H9 (cell line): ENCODE data around the gene MBNL1. TPM values are rescaled to one million over a fixed set of nuclear protein-coding genes. Genes with fewer than 3 reads are reported as not detected.

Experiments
- DNase-seq: peaks from one replicate; pipeline ENCODE4 v3.0.0-alpha.2; 2017
- H2AFZ ChIP-seq: one replicate; pipeline ENCODE4 v1.6.1; 2013; ENCODE audit warnings: mild to moderate bottlenecking, low read length, control low read depth, moderate library complexity
- H2AK5ac ChIP-seq: 2 replicates; pipeline ENCODE4 v1.6.1; 2013; ENCODE audit warnings: low read length, control low read depth, mixed read lengths; ENCODE audit not compliant: insufficient read length
- H2BK120ac ChIP-seq: one replicate; pipeline ENCODE4 v1.6.1; 2013; ENCODE audit warnings: low read depth, mild to moderate bottlenecking, low read length, control low read depth, inconsistent platforms; ENCODE audit not compliant: poor library complexity, severe bottlenecking
- H2BK12ac ChIP-seq: 2 replicates; pipeline ENCODE4 v1.6.1; 2013; ENCODE audit warnings: low read length, control low read depth, mixed read lengths, low read depth; ENCODE audit not compliant: insufficient read length
- H2BK15ac ChIP-seq: 2 replicates; pipeline ENCODE4 v1.6.1; 2013; ENCODE audit warnings: low read depth, low read length, control low read depth
- H2BK20ac ChIP-seq: one replicate; pipeline ENCODE4 v1.6.1; 2013; ENCODE audit warnings: low read depth, mild to moderate bottlenecking, low read length, control low read depth, inconsistent platforms; ENCODE audit not compliant: poor library complexity, severe bottlenecking
- H2BK5ac ChIP-seq: 2 replicates; pipeline ENCODE4 v1.6.1; 2013; ENCODE audit warnings: low read length, control low read depth, mixed read lengths; ENCODE audit not compliant: insufficient read length
- H3K14ac ChIP-seq: 2 replicates; pipeline ENCODE4 v1.6.1; 2013; ENCODE audit warnings: low read length, control low read depth; ENCODE audit not compliant: insufficient read depth
- H3K18ac ChIP-seq: 2 replicates; pipeline ENCODE4 v1.6.1; 2013; ENCODE audit warnings: low read depth, mild to moderate bottlenecking, mixed read lengths, low read length, control low read depth; ENCODE audit not compliant: insufficient read length
- H3K23ac ChIP-seq: 2 replicates; pipeline ENCODE4 v1.6.1; 2013; ENCODE audit warnings: low read length, control low read depth, mixed read lengths, low read depth; ENCODE audit not compliant: insufficient read length
- H3K23me2 ChIP-seq: 2 replicates; pipeline ENCODE4 v1.6.1; 2013; ENCODE audit warnings: low read depth, mild to moderate bottlenecking, mixed read lengths, low read length, control low read depth; ENCODE audit not compliant: insufficient read length, poor library complexity, severe bottlenecking
- H3K27ac ChIP-seq: 2 replicates; pipeline ENCODE4 v1.5.1; 2013; ENCODE audit warnings: low read length, control low read depth, mixed read lengths, low read depth; ENCODE audit not compliant: insufficient read length
- H3K27me3 ChIP-seq: 2 replicates; pipeline ENCODE4 v1.6.1; 2013; ENCODE audit warnings: low read length, control low read depth, inconsistent platforms; ENCODE audit not compliant: insufficient read depth
- H3K4ac ChIP-seq: 2 replicates; pipeline ENCODE4 v1.6.1; 2013; ENCODE audit warnings: low read depth, mild to moderate bottlenecking, control low read depth, inconsistent platforms, low read length, moderate library complexity
- H3K4me1 ChIP-seq: 2 replicates; pipeline ENCODE4 v1.6.1; 2013; ENCODE audit warnings: low read length, control low read depth, inconsistent platforms; ENCODE audit not compliant: insufficient read depth
- H3K4me2 ChIP-seq: 2 replicates; pipeline ENCODE4 v1.6.1; 2013; ENCODE audit warnings: low read length, control low read depth, mixed read lengths; ENCODE audit not compliant: insufficient read length, insufficient read depth
- H3K56ac ChIP-seq: 2 replicates; pipeline ENCODE4 v1.6.1; 2013; ENCODE audit warnings: low read depth, mild to moderate bottlenecking, mixed read lengths, low read length, control low read depth; ENCODE audit not compliant: insufficient read length
- H3K79me1 ChIP-seq: 2 replicates; pipeline ENCODE4 v1.6.1; 2013; ENCODE audit warnings: low read depth, mild to moderate bottlenecking, moderate library complexity, low read length, control low read depth, inconsistent platforms; ENCODE audit not compliant: insufficient read depth, poor library complexity, severe bottlenecking
- H3K79me2 ChIP-seq: 2 replicates; pipeline ENCODE4 v1.6.1; 2013; ENCODE audit warnings: low read length, control low read depth, inconsistent platforms; ENCODE audit not compliant: insufficient read depth
- H3K9ac ChIP-seq: 2 replicates; pipeline ENCODE4 v1.6.1; 2013; ENCODE audit warnings: low read length, control low read depth, mixed read lengths; ENCODE audit not compliant: insufficient read length; ENCODE audit errors: extremely low read depth
- H3K9me3 ChIP-seq: one replicate; pipeline ENCODE4 v1.6.1; 2013; ENCODE audit warnings: low read depth, low read length, inconsistent platforms; ENCODE audit not compliant: control insufficient read depth
- H3T11ph ChIP-seq: one replicate; pipeline ENCODE4 v1.6.1; 2013; ENCODE audit warnings: mild to moderate bottlenecking, low read length, control low read depth, inconsistent platforms
- H4K20me1 ChIP-seq: one replicate; pipeline ENCODE4 v1.6.1; 2013; ENCODE audit not compliant: control insufficient read depth, insufficient read length, insufficient read depth
- H4K5ac ChIP-seq: 2 replicates; pipeline ENCODE4 v1.6.1; 2013; ENCODE audit warnings: low read depth, mild to moderate bottlenecking, mixed read lengths, low read length, control low read depth; ENCODE audit not compliant: insufficient read length
- H4K8ac ChIP-seq: replicated peaks from 2 replicates; pipeline ENCODE4 v1.6.1; 2013; ENCODE audit warnings: low read length, control low read depth, mixed read lengths, low read depth; ENCODE audit not compliant: insufficient read length
- H4K91ac ChIP-seq: 2 replicates; pipeline ENCODE4 v1.6.1; 2013; ENCODE audit warnings: low read depth, mild to moderate bottlenecking, moderate library complexity, mixed read lengths, low read length, control low read depth; ENCODE audit not compliant: insufficient read length
- H3K27ac Mint-ChIP-seq, 3 experiments: 2 replicates in 2 of 3; 3 replicates in 1 of 3; pipeline ENCODE4 v1.8.0; 2020 to 2021; ENCODE audit warnings: mixed read lengths in 3 of 3, mild to moderate bottlenecking in 1 of 3, moderate library complexity in 1 of 3
- H3K27me3 Mint-ChIP-seq: 2 replicates; pipeline ENCODE4 v1.8.0; 2021; ENCODE audit warnings: low read depth, mild to moderate bottlenecking, moderate library complexity, mixed read lengths
- H3K36me3 Mint-ChIP-seq, 3 experiments: 2 replicates in 2 of 3; 3 replicates in 1 of 3; pipeline ENCODE4 v1.8.0; 2020 to 2021; ENCODE audit warnings: low read depth in 3 of 3, mixed read lengths in 3 of 3; ENCODE audit not compliant: insufficient read depth in 1 of 3
- H3K4me1 Mint-ChIP-seq, 2 experiments: 2 replicates each; pipeline ENCODE4 v1.8.0; 2020; ENCODE audit warnings: mixed read lengths in 2 of 2
- H3K4me3 Mint-ChIP-seq, 2 experiments: 2 replicates in 1 of 2; 3 replicates in 1 of 2; pipeline ENCODE4 v1.8.0; 2020 to 2021; ENCODE audit warnings: mild to moderate bottlenecking in 2 of 2, mixed read lengths in 2 of 2, moderate library complexity in 1 of 2
- H3K9me3 Mint-ChIP-seq, 2 experiments: 2 replicates in 1 of 2; 3 replicates in 1 of 2; pipeline ENCODE4 v1.8.0; 2020; ENCODE audit warnings: mild to moderate bottlenecking in 2 of 2, mixed read lengths in 2 of 2, moderate library complexity in 1 of 2
- CTCF ChIP-seq: fragments of 200-600 bp; sonication (generic); conservative IDR thresholded peaks from 3 replicates; pipeline ENCODE4 v1.8.0; 2021; ENCODE audit warnings: antibody characterized with exemption, mild to moderate bottlenecking
- WGBS: extraction: QIAGEN DNeasy Blood & Tissue Kit; methylation state at CpG from one replicate; pipeline ENCODE4 v1.1.7; 2013; ENCODE audit warnings: missing lambda C conversion rate, low lambda C conversion rate, mixed read lengths; ENCODE audit not compliant: insufficient read length; ENCODE audit errors: extremely low coverage; 5-methylcytosine and 5-hydroxymethylcytosine counted together
- total RNA-seq: library from RNA; stranded (reverse); gene quantifications from 2 replicates; pipeline ENCODE4 v1.2.1, GENCODE V29; 2021

The MBNL1 gene
- total RNA-seq, 1 experiment from 2014 or later: 14.9 TPM

- no peak overlapping the region for H3T11ph ChIP-seq
- H3K14ac ChIP-seq: no peak overlapping the region
- Mint-ChIP-seq H3K4me1 (peaks cover 14 to 37% of the 10 kb centered on the region in 2 experiments), H3K27me3 (peaks cover 6% of the 10 kb centered on the region), H3K27ac (no peak overlapping the region), H3K4me3 (no peak overlapping the region), H3K9me3 (no peaks in the 10 kb centered on the region), H3K36me3 (no peaks in the 10 kb centered on the region)
- H3K18ac ChIP-seq: no peak overlapping the region
- H3K27me3 ChIP-seq: no peaks in the 10 kb centered on the region; the same call in 1 of the 2 replicates
- no peak overlapping the region for H4K91ac ChIP-seq
- no peak overlapping the region for H2BK120ac ChIP-seq
- H2AK5ac ChIP-seq: no peak overlapping the region
- no peak overlapping the region for H2AFZ ChIP-seq
- H4K5ac ChIP-seq: no peak overlapping the region
- H3K4me2 ChIP-seq: no peak overlapping the region
- H3K79me2 ChIP-seq: peaks cover 8% of the 10 kb centered on the region; the same call in 1 of the 2 replicates
- no peak overlapping the region for H3K4ac ChIP-seq
- no peak overlapping the region for H2BK12ac ChIP-seq
- no peak overlapping the region for H2BK20ac ChIP-seq
- no CpG with 5 or more reads among the region's 3 CpGs for WGBS
- TF ChIP-seq CTCF: no peak
- DNase-seq: no peak
- H3K56ac ChIP-seq: no peak overlapping the region
- no peak overlapping the region for H2BK15ac ChIP-seq
- H3K9ac ChIP-seq: no peak overlapping the region
- no peaks in the 10 kb centered on the region; the same call in 1 of the 2 replicates for H3K4me1 ChIP-seq
- peaks cover 14% of the 10 kb centered on the region for H3K23me2 ChIP-seq
- no peaks in the 10 kb centered on the region for H3K79me1 ChIP-seq
- no peak overlapping the region for H4K8ac ChIP-seq
- H3K9me3 ChIP-seq: no peaks in the 10 kb centered on the region
- H3K27ac ChIP-seq: no peak overlapping the region
- no peak overlapping the region for H3K23ac ChIP-seq
- no peak overlapping the region for H2BK5ac ChIP-seq
- H4K20me1 ChIP-seq: no peaks in the 10 kb centered on the region
Measured at GRCh38 chr3:152272771-152273242, 4.1 kb downstream of the MBNL1 start.
